Measurements from ENCODE around the gene GLMP.

The GLMP gene

DNA sequence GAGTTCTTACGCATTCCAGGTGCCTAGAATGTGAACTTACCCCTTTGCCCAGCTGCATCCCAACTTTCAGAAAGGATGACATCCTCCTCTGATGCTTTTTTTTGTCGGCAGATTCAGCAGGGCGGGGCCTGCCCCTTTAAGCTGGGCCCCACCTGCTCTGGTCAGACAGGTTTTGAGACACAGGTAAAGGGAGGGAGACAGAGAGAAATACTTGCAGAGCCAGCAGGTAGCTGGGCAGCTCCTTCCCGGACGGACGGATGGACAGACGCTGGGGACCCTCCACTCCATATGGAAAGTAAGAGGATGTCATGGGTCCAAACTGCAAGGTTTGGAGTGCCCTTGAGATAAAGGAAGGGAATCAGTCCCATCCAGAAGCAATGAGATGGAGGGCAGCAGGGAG lies 11.4 kb downstream of the GLMP start, which contains the start of gene TMEM79:
TMEM79 (plus strand) TSS at position 214 of the 400 bp plus-strand sequence. CDS start 902 bp downstream, outside the sequence.
- H3K27me3 ChIP-seq (replicated peaks) = no peaks in the 10 kb centered on the region
- TF ChIP-seq, protein P1, sequence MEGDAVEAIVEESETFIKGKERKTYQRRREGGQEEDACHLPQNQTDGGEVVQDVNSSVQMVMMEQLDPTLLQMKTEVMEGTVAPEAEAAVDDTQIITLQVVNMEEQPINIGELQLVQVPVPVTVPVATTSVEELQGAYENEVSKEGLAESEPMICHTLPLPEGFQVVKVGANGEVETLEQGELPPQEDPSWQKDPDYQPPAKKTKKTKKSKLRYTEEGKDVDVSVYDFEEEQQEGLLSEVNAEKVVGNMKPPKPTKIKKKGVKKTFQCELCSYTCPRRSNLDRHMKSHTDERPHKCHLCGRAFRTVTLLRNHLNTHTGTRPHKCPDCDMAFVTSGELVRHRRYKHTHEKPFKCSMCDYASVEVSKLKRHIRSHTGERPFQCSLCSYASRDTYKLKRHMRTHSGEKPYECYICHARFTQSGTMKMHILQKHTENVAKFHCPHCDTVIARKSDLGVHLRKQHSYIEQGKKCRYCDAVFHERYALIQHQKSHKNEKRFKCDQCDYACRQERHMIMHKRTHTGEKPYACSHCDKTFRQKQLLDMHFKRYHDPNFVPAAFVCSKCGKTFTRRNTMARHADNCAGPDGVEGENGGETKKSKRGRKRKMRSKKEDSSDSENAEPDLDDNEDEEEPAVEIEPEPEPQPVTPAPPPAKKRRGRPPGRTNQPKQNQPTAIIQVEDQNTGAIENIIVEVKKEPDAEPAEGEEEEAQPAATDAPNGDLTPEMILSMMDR (IDR thresholded peaks at IDR 0.05; ENCODE audit: low read depth, low read length, missing control alignments) = no peak
- peaks cover 5% of the 10 kb centered on the region for H3K36me3 ChIP-seq (replicated peaks)
- peak within 1 kb of the TSS; percentile 97 for H3K27ac ChIP-seq
- in situ Hi-C loops (cut with HindIII; ENCODE audit: low pct_ligation_motif_present, low sequenced_read_pairs) = no loop called here
- H3K4me3 ChIP-seq (ENCODE audit: low read depth, low read length) = peak within 1 kb of the TSS; percentile 88
- DNase-seq = no peak

DNA sequence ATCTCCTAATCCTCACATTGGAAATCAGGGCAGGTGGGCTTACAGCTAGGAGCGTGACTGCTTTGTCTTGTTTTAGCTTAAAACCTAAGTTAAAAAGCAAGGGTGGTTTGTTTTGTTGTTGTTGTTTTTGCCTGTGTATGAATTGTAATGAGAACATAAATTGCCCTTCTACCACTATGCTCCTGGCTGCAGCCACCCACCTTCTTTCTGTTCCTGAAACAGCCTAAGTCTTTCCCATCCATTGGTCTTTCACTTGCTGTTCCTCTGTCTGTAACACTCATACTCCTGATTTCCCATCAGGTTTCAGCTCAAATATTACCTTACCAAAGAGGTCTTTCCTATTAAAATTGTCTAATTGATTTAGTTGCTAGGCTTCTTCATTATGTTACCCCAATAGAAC lies 12.0 kb downstream of the GLMP start:
- DNase-seq = no peak
- in situ Hi-C loops (cut with HindIII; ENCODE audit: low pct_ligation_motif_present, low sequenced_read_pairs) = no loop called here

DNA sequence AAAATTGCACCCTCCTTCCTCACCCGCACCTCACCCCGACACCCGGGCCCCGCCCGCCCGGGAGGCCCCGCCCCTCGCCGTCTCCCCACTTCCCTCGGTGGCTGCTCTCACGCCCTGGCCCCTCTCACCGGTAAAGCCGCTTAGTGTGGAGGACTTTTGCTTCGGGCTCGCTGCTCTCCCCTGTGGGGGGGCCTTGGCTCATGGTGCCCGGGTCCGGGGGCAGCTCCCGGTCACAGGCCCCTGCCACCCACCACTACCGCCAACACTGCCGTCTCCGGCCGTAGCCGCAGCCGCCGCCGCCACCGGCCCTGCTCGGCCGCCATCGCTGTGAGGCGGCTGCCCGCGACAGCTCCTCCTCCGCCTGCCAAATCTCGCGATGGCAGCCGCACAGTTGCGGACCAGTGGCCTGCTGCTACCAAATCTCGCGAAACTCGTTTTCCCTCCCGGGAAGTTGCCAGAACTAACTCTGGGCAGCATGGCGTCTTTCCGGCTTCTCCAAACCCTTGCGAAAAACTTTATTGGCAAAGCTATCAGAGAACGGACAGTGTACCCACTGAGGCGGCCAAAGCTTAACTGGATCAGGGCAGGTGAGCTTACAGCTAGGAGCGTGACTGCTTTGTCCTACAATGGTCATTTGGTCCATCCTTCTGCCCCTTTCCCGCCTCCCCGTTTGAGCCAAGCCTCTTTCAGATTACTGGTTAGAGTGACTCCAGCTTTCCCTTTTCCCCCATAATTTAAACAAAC lies 12.8 kb downstream of the GLMP start, which contains the start of gene SMG5:
SMG5 (minus strand) TSS at position 347 of the 744 bp plus-strand sequence; CDS start at position 202, 145 bp downstream.
- DNase-seq = peak; percentile 97
- Histone ChIP-seq H3K27me3 (replicated peaks) (no peaks in the 10 kb centered on the region), H3K27ac (peak within 1 kb of the TSS; percentile 97), H3K4me3 (ENCODE audit: low read depth, low read length) (peak within 1 kb of the TSS; percentile 88), H3K36me3 (replicated peaks) (peaks cover 4% of the 10 kb centered on the region)
- in situ Hi-C loops (cut with HindIII; ENCODE audit: low pct_ligation_motif_present, low sequenced_read_pairs) = no loop called here
- TF ChIP-seq, protein P1 (IDR thresholded peaks at IDR 0.05; ENCODE audit: low read depth, low read length, missing control alignments) = no peak

More for the DNA sequence above, 12.0 kb downstream of the GLMP start:
- Histone ChIP-seq H3K27me3 (replicated peaks) (no peaks in the 10 kb centered on the region), H3K36me3 (replicated peaks) (peaks cover 4% of the 10 kb centered on the region), H3K4me3 (ENCODE audit: low read depth, low read length) (peak overlapping the region; percentile 88), H3K27ac (no peak overlapping the region)
- TF ChIP-seq, protein P1 (IDR thresholded peaks at IDR 0.05; ENCODE audit: low read depth, low read length, missing control alignments) = no peak

DNA sequence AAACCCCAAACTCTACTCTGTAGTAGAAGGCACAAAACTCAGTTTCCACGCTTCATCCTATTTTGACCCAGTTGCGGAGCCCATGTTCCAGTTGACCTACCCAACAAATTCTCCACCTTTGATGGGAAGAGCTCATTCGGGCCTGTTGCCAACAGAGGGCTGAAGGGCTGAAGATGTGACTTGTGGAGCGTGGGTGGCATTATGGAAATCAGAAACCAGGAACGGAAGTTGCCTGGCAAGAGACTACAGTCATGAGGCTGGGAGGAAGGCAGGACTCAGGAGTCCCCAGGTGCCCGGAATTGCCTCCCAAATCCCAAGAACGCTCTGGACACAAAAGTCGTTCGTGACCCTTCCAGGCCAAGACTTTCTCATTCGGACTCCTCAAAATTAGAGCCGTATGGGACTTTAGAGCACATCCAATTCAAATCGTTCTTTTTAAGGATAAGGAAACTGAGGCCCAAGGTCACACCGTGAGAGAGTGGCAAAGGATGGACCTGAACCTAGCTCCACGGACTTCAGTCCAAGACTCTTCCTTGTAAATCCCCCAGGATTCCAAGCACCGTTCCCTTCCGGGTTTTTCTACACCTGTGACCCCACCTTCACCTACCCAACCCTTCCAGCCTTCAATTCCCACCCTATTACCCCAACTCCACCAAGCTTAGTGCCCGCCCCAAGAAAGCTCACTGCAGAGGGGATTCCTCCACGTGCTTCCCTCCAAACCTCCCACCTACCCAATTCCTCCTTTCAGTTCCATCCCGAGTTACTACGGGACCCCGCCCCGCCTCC lies 13.6 kb downstream of the GLMP start:
- in situ Hi-C loops (cut with HindIII; ENCODE audit: low pct_ligation_motif_present, low sequenced_read_pairs) = no loop called here
- DNase-seq = peak; percentile 17
- peak overlapping the region; percentile 88 for H3K4me3 ChIP-seq (ENCODE audit: low read depth, low read length)
- peak overlapping the region; percentile 97 for H3K27ac ChIP-seq
- H3K36me3 ChIP-seq (replicated peaks) = peaks cover 8% of the 10 kb centered on the region
- H3K27me3 ChIP-seq (replicated peaks) = no peaks in the 10 kb centered on the region
- TF ChIP-seq, protein P1 (IDR thresholded peaks at IDR 0.05; ENCODE audit: low read depth, low read length, missing control alignments) = no peak

DNA sequence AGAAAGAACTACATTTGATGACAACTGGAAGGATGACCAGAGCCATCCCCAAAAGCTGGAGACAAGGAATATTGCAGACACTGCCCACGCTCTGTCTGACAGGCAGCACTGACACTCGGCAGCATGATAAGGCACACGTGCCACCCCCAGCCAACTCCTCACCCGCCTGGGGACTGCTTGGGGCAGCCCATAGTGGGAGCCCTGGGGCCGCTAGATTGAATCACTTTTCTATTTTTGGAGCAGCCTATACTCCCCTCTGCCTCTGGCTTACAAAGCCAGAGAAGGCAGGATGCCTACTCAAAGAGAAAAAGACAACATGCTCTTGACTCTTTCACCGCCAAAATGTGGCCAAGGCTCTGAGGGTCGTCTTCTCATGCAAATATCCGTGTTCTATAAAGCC lies 14.2 kb downstream of the GLMP start:
- Histone ChIP-seq H3K4me3 (ENCODE audit: low read depth, low read length) (peak overlapping the region; percentile 88), H3K36me3 (replicated peaks) (peaks cover 14% of the 10 kb centered on the region), H3K27ac (peak overlapping the region; percentile 6), H3K27me3 (replicated peaks) (no peaks in the 10 kb centered on the region)
- TF ChIP-seq, protein P1 (IDR thresholded peaks at IDR 0.05; ENCODE audit: low read depth, low read length, missing control alignments) = peak; percentile 35
- peak; percentile 56 for DNase-seq
- in situ Hi-C loops (cut with HindIII; ENCODE audit: low pct_ligation_motif_present, low sequenced_read_pairs) = no loop called here

Data from brain microvascular endothelial cell (primary cell).